ENCODE measurements around the gene OSM. TPM values are rescaled to one million over a fixed set of nuclear protein-coding genes. Genes with fewer than 3 reads are reported as not detected.

Gene OSM
- total RNA-seq, 3 donors from 2014 or later: 0.41 to 1.0 TPM; not detected in 1

- H3K4me1 ChIP-seq (ENCODE audit: low read depth): peaks cover 81% of the 10 kb centered on the region
- H3K9me3 ChIP-seq: no peaks in the 10 kb centered on the region
- ATAC-seq (peak; percentile 75), DNase-seq (peak; percentile 79 to 83 (median 79))
- no peaks in the 10 kb centered on the region for H3K36me3 ChIP-seq (ENCODE audit: low read depth)
- intact Hi-C loops (cut with DNase I, micrococcal nuclease): no loop called here
- H3K4me3 ChIP-seq: no peak overlapping the region
- TF ChIP-seq, protein P1, sequence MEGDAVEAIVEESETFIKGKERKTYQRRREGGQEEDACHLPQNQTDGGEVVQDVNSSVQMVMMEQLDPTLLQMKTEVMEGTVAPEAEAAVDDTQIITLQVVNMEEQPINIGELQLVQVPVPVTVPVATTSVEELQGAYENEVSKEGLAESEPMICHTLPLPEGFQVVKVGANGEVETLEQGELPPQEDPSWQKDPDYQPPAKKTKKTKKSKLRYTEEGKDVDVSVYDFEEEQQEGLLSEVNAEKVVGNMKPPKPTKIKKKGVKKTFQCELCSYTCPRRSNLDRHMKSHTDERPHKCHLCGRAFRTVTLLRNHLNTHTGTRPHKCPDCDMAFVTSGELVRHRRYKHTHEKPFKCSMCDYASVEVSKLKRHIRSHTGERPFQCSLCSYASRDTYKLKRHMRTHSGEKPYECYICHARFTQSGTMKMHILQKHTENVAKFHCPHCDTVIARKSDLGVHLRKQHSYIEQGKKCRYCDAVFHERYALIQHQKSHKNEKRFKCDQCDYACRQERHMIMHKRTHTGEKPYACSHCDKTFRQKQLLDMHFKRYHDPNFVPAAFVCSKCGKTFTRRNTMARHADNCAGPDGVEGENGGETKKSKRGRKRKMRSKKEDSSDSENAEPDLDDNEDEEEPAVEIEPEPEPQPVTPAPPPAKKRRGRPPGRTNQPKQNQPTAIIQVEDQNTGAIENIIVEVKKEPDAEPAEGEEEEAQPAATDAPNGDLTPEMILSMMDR (IDR thresholded peaks at IDR 0.05): no peak
Observed at GRCh38 chr22:30310881-30311771, 44.5 kb upstream of the OSM start.

- ATAC-seq (peak; percentile 71), DNase-seq (peak in 2 of 3 donors; percentile 55 to 73)
- no peak overlapping the region for H3K4me3 ChIP-seq
- peaks cover 88% of the 10 kb centered on the region for H3K4me1 ChIP-seq (ENCODE audit: low read depth)
- intact Hi-C loops (cut with DNase I, micrococcal nuclease): no loop called here
- H3K36me3 ChIP-seq (ENCODE audit: low read depth): no peaks in the 10 kb centered on the region
- no peaks in the 10 kb centered on the region for H3K9me3 ChIP-seq
- TF ChIP-seq, protein P1 (IDR thresholded peaks at IDR 0.05): no peak
Observed at GRCh38 chr22:30309951-30310741, 43.5 kb upstream of the OSM start.

- H3K36me3 ChIP-seq (ENCODE audit: low read depth): no peaks in the 10 kb centered on the region
- ATAC-seq (no peak), DNase-seq (no peak)
- H3K4me3 ChIP-seq: no peak overlapping the region
- intact Hi-C loops (cut with DNase I, micrococcal nuclease): no loop called here
- H3K9me3 ChIP-seq: no peaks in the 10 kb centered on the region
- H3K4me1 ChIP-seq (ENCODE audit: low read depth): peaks cover 88% of the 10 kb centered on the region
- TF ChIP-seq, protein P1 (IDR thresholded peaks at IDR 0.05): no peak
Observed at GRCh38 chr22:30308518-30309230, 42.0 kb upstream of the OSM start.

DNA sequence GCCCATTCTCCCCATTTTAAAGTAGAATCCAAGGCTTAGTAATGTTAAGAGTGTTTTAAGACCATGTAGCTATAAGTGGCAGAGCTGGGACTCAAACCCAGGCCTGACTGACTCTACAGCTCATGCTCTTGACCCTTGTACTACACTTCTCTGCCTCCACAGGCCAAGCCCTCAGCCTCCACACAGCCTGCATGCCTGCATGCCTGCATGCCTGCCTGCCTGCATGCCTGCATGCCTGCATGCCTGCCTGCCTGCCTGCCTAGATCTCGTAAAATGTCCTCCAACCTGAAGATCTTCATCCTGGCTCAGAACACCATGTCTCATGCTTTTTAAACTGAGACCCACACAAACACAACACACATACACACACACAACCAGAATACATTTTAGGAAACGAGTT, 41.4 kb upstream of the OSM start:
- H3K4me1 ChIP-seq (ENCODE audit: low read depth): peaks cover 91% of the 10 kb centered on the region
- no peaks in the 10 kb centered on the region for H3K9me3 ChIP-seq
- H3K4me3 ChIP-seq: no peak overlapping the region
- H3K36me3 ChIP-seq (ENCODE audit: low read depth): no peaks in the 10 kb centered on the region
- ATAC-seq (no peak), DNase-seq (no peak)
- TF ChIP-seq, protein P1 (IDR thresholded peaks at IDR 0.05): no peak
- intact Hi-C loops (cut with DNase I, micrococcal nuclease): no loop called here

GRCh38 chr22:30307041-30307574, 40.5 kb upstream of the OSM start:
- ATAC-seq (no peak), DNase-seq (no peak)
- Histone ChIP-seq H3K36me3 (ENCODE audit: low read depth) (no peaks in the 10 kb centered on the region), H3K4me3 (no peak overlapping the region), H3K4me1 (ENCODE audit: low read depth) (peaks cover 88% of the 10 kb centered on the region), H3K9me3 (no peaks in the 10 kb centered on the region)
- TF ChIP-seq, protein P1 (IDR thresholded peaks at IDR 0.05): no peak
- intact Hi-C loops (cut with DNase I, micrococcal nuclease): no loop called here
